ENCODE data around the gene HTR2B.
"Not testable (repeated sequence)": the region's sequence is repeated elsewhere in the genome, so short reads cannot be mapped to it uniquely, and the experiment has no call there.

HTR2B gene

GRCh38 chr2:231133365-231134099 is 8.7 kb upstream of the HTR2B start:
- no peak for DNase-seq

DNA sequence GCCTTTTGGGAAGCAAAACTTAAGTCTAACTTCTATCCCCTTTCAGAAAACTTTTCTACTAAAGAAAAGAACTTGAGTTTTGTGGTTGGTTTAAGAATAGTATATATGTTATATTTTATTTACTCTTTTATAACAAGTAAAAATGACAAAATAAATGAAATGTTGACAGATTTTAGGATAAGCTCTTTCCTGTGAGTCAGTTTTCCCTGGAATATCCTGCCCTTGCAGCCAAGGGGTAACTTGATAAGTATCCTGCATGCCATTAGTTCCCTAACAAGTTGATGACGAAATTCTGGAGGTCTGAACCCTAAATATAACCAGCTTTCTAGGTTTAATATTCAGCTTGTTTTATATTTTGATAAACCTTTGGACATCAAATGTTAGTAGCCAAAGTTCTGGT is 7.3 kb upstream of the HTR2B start:
- DNase-seq = no peak

GRCh38 chr2:231130336-231131056 is 5.7 kb upstream of the HTR2B start:
- no peak for DNase-seq

DNA sequence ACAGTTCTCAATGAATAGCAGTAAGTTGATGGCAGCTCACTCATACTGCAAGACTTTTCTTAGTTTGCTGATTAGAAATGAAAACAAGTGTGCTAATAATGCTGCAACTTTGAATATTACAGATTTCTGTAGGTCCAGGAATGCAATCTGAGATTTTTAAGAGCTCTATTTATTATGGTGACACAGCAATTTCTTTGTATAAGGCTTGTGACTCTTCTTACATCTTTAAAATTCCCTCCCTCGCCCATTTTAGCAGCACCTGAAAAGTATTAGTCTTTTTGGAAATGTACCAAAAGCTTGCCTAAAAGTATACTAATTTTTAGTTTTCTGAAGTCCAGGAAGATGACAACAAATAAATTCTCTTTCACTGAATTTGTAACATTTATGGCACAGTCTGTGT is 4.4 kb upstream of the HTR2B start:
- DNase-seq = no peak

GRCh38 chr2:231128541-231128940 is 3.7 kb upstream of the HTR2B start:
- DNase-seq = no peak

GRCh38 chr2:231127936-231128335 is 3.1 kb upstream of the HTR2B start:
- DNase-seq = no peak

DNA sequence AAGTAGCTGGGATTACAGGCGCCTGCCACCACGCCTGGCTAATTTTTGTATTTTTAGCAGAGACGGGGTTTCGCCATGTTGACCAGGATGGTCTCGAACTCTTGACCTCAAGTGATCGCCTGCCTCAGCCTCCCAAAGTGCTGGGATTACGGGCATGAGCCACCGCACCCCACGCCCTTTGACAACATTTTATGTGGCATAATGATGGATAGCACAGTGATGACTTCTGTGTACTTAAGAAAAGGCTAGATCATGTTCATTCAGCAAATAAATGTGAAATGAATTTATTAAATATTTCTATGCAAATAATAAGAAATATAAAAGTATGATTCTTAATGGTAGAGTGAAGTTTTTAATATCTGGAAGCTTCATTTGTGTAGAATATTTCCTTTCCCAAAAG is 2.6 kb upstream of the HTR2B start:
- no peak for DNase-seq

GRCh38 chr2:231126123-231126522 is 1.3 kb upstream of the HTR2B start:
- DNase-seq = no peak

DNA sequence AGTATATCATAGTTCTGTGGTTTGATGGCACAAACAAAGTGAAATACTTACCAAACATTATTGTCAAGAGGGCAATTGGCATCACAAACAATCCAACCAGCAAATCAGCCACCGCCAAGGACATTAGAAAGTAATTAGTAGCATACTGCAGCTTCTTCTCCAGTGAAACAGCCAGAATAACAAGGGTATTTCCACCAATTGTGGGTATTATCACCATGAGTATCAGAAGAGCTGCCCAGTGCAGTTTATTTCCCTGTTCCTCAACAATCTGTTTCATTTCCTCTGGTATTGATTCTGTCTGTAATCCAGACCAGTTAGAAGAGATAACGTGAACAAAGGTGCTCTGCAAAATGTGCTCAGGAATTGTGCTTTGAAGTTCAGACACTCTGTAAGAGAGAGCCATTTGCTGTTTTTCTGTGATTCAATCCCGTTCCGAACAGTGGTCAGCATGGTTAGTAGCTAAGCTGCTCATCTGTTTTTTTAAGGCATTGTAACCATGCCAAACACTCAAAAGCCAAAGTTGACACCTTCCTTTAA is 1.4 kb downstream of the HTR2B start:
- DNase-seq = no peak

DNA sequence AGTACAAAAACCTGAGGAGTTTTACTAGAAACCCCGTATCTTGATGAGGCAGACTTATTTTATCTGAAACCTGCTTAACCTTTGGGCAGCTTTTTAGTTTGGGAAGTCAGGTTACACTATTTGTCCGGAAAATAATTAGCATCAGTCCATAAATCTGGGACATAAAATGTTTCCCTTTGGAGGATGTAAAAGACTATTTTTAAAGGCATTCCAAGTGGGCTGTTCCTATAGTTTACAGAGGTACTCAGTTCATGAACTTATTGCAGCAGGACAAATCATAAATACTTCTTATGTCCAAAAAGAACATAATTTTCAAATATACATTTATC is 6.3 kb downstream of the HTR2B start:
- DNase-seq = no peak

DNA sequence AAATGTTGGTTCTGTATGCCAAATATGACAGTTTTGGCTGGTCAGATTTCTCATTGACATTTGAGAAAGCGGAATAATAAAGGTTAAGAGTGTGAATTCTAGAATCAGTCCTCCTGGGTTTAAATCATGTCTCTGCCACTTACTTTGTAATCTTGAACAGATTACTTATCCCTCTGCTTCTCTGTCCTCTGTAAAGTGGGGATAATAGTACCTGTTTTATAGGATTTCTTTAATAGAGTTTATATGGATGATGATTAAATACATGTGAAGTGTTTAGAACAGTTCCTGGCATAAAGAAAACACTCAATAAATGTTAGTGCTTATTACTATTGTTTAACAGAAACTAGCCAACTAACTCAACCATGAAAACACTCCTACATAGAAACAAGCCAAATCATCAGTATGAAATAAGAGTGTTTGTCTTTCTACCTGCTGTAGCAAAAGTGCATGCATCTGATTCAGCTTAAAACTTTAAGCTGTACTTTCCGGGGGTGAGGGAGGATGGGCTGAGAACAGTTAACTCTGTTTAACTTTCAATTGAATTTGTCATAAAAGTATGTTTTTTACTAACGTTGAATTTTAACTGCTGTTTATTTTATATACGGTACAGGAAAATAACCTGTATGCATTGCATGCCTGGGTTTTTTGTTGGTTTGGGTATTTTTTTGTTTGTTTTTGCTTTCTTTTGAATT is 6.8 kb downstream of the HTR2B start:
- DNase-seq = no peak

DNA sequence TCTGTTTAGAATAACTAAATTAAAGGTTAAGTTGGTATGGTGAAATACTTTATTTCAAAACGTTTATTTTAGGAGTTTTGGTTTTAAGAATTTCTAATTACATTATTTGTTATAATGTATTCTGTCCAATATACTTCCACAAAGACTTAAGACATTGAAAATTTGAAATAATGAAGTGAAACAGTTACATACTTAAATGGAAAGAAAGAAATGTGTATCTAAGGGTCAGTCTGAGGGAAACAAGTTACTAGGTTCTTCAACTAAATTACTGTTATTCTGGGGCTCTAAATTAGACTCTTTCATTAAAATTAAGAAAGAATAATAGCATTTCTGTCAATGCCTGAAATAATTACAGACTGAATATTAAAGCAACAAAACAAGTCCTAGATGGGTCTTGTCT is 7.7 kb downstream of the HTR2B start:
- no peak for DNase-seq

DNA sequence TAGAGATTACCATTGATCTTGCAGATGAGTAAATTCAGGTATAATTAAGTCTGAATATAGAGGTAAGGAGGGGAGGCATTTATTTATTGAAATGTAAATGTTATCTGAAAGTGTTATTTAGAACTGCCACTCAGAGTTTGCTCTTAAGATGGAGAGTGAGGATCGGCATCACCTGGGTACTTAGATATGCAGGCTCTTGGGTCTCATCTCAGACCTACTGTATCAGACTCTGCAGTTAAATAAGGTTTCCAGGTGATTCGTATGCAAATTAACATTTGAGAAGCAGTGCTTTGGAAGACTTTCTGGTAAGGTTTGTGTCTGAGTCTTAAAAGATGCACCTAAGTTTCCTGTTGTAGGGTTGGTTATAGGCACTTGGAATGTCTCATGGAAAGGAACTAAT is 9.2 kb downstream of the HTR2B start:
- no peak for DNase-seq

GRCh38 chr2:231113489-231113888 is 11.4 kb downstream of the HTR2B start:
- no peak for DNase-seq

DNA sequence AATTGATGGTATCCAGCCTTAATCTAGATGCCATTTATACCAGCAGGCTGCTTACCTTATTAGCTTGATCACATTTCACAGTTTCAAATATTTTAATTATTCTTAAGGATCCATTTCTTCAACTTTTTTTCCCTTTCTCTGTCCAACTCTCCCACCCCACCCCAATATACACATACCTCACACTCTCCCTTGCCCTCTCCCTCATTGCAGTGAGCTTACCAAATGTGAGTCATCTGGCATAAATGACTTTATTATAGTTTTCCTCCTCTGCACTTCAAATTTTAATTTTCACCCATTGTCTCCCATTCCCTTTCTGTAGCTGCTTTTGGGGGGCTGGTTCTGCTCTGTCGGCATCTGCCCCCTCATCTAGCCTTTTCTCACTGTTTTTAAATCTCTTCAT is 12.9 kb downstream of the HTR2B start:
- DNase-seq = no peak

DNA sequence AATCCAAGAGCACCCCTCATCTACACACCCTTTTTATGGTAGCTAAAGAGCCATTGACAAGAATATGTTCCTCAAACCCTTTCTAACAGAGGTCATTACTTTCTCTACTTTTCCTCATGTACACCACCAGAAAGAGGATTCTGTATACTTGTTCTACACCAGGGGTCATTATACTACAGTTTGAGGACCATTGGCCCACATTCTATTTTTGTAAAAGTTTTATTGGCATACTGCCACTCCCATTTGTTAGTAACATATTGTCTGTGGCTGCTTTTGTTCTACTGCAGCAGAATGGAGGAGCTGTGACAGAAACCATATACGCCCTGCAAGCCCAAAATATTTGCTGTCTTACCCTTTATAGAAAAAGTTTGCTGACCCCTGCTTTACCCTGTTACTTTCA is 14.3 kb downstream of the HTR2B start:
- no peak for DNase-seq

- DNase-seq = peak; percentile 61 to 70
Observed at GRCh38 chr2:231104115-231104713, 20.6 kb downstream of the HTR2B start.

GRCh38 chr2:231102772-231103171 is 22.1 kb downstream of the HTR2B start:
- no peak for DNase-seq

DNA sequence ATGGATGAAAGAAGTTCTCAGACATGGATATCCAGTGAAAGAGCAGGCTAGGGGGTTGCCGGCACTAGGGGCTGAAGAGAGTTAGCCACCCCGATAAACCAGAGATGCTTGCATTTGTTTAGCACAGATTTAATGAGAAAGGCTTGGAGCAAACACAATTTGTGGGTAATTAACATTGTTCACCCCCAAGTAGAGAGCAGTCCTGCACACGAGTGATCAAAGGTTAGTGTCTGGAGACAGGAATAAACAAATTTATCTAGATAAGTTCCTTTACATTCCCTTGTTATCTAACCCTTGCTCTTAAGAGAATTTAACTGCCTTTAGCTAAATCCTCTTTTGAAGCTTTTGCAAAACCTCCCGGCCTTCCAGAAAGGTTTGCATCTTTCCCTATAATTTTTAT is 23.9 kb downstream of the HTR2B start:
- DNase-seq = no peak

- not testable (repeated sequence) for DNase-seq
Observed at GRCh38 chr2:231100321-231100720, 24.5 kb downstream of the HTR2B start.

DNA sequence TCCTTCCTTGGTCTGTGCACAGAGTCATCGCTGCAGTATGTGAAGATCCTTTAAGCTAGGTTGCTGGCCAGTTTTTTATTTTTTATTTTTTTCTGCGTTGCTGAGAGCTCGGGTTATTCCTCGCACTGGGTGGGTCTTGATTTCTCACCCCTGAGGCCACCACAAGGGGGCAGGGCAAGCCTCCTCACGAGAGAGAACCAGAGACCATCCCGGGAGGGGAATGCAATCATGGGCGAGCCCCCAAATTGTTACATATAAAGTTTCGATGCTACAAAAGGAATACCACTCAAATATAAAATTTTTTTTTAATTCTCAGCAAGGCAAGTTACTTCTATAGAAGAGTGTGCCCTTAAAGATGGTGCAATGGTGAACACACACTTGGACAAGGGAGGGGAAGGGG is 24.9 kb downstream of the HTR2B start:
- no peak for DNase-seq

- DNase-seq = no peak
Observed at GRCh38 chr2:231094736-231095346, 30.0 kb downstream of the HTR2B start.

DNA sequence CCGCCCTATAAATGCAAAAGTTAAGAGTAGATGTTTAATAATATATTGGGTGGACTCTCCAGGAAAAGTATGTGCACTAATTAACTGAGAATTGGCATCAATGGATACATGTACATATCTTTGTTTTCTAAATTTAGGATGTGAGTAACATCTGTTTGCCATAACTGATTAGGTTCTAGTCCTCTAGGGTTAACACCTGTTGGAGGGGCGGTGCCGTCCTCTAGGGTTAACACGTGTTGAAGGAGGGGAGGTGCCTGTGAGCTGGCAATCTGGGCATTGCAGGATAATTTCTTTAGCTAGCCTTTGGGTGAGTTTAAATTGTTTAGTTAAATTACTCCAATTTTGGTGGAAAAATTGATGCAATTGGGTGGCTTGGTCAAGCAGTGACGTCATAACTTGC is 30.9 kb downstream of the HTR2B start:
- DNase-seq = no peak

Data from AML-193 (cell line).